SU-DHL-6 (cell line): Measurements from ENCODE around the gene TRMT10A.

ENCODE experiments used
- H2AFZ ChIP-seq: fragments of 200-600 bp; sonication (generic); 2 replicates; pipeline ENCODE4 v1.6.1; 2014; ENCODE audit warnings: low read depth, mild to moderate bottlenecking, moderate library complexity, mixed read lengths, antibody characterized with exemption, low read length; ENCODE audit not compliant: severe bottlenecking
- H3F3A ChIP-seq: fragments of 200-600 bp; shearing (Covaris generic); 2 replicates; pipeline ENCODE4 v1.6.0; 2016; ENCODE audit warnings: antibody characterized with exemption, mild to moderate bottlenecking; ENCODE audit not compliant: insufficient read depth
- H3K27ac ChIP-seq: fragments of 200-600 bp; sonication (generic); 2 replicates; pipeline ENCODE4 v1.5.1; 2016; ENCODE audit warnings: low read depth, mild to moderate bottlenecking, low read length, moderate library complexity, mixed read lengths
- H3K27me3 ChIP-seq: fragments of 200-600 bp; sonication (generic), shearing (Covaris generic); 2 replicates; pipeline ENCODE4 v1.6.0; 2014; ENCODE audit warnings: mild to moderate bottlenecking, low read length
- H3K36me3 ChIP-seq: fragments of 200-600 bp; sonication (generic); 2 replicates; pipeline ENCODE4 v1.6.1; 2014; ENCODE audit warnings: mild to moderate bottlenecking, low read length, mixed read lengths
- H3K4me2 ChIP-seq: fragments of 300-600, 200-600 bp; shearing (Covaris generic), sonication (generic); 2 replicates; pipeline ENCODE4 v1.6.0; 2014; ENCODE audit warnings: low read length, low read depth, mild to moderate bottlenecking; ENCODE audit not compliant: poor library complexity, severe bottlenecking
- H3K4me3 ChIP-seq: fragments of 200-600 bp; sonication (generic); 2 replicates; pipeline ENCODE4 v1.5.1; 2014; ENCODE audit warnings: antibody characterized with exemption, low read length, mild to moderate bottlenecking, mixed read lengths; ENCODE audit not compliant: insufficient read depth, poor library complexity, severe bottlenecking
- H3K79me2 ChIP-seq: fragments of 200-600 bp; sonication (generic); 2 replicates; pipeline ENCODE4 v1.6.1; 2014; ENCODE audit warnings: mild to moderate bottlenecking, low read length, moderate library complexity; ENCODE audit not compliant: insufficient read depth
- H3K9ac ChIP-seq: fragments of 200-600 bp; sonication (generic); 2 replicates; pipeline ENCODE4 v1.7.0; 2014; ENCODE audit warnings: mild to moderate bottlenecking, low read length
- H3K9me2 ChIP-seq: fragments of 200-600 bp; sonication (generic); replicated peaks from 2 replicates; pipeline ENCODE4 v1.6.1; 2014; ENCODE audit warnings: low read length; ENCODE audit not compliant: insufficient read depth
- H3K9me3 ChIP-seq: fragments of 200-600 bp; sonication (generic); 2 replicates; pipeline ENCODE4 v1.6.1; 2014; ENCODE audit warnings: low read length, mixed read lengths; ENCODE audit not compliant: insufficient read depth
- H4K20me1 ChIP-seq: fragments of 200-600 bp; sonication (generic); 2 replicates; pipeline ENCODE4 v1.6.1; 2014; ENCODE audit warnings: low read depth, mild to moderate bottlenecking, antibody characterized with exemption, low read length, moderate library complexity, mixed read lengths
- CTCF ChIP-seq: fragments of 200-600 bp; sonication (generic); IDR thresholded peaks from one replicate; pipeline ENCODE4 v1.5.1; 2017; ENCODE audit warnings: antibody characterized with exemption, mild to moderate bottlenecking, low read length, moderate library complexity; ENCODE audit not compliant: insufficient read depth, poor library complexity, severe bottlenecking
- EZH2phosphoT487 ChIP-seq: fragments of 200-600 bp; sonication (generic), shearing (Covaris generic); conservative IDR thresholded peaks from 2 replicates; pipeline ENCODE4 v1.6.1; 2018; ENCODE audit warnings: mild to moderate bottlenecking, antibody characterized with exemption, low read length, moderate library complexity, mixed read lengths

TRMT10A gene

GRCh38 chr4:99504804-99505502 is 58.9 kb downstream of the TRMT10A start:
- Histone ChIP-seq H3K4me2 (no peak overlapping the region), H2AFZ (no peak overlapping the region), H3K9me3 (no peaks in the 10 kb centered on the region), H3K9me2 (no peaks in the 10 kb centered on the region), H3K79me2 (no peaks in the 10 kb centered on the region), H3K36me3 (no peaks in the 10 kb centered on the region), H4K20me1 (no peaks in the 10 kb centered on the region), H3F3A (no peaks in the 10 kb centered on the region), H3K27ac (no peak overlapping the region), H3K27me3 (no peaks in the 10 kb centered on the region), H3K4me3 (no peak overlapping the region), H3K9ac (no peak overlapping the region)
- TF ChIP-seq CTCF (no peak), EZH2phosphoT487 (no peak)
